Measurements from ENCODE around the gene GAGE12J.
A peak's percentile ranks its signal among the peaks of the same experiment; 100 is the strongest.
"Not testable (repeated sequence)": the region's sequence is repeated elsewhere in the genome, so short reads cannot be mapped to it uniquely, and the experiment has no call there.

GAGE12J gene

DNA sequence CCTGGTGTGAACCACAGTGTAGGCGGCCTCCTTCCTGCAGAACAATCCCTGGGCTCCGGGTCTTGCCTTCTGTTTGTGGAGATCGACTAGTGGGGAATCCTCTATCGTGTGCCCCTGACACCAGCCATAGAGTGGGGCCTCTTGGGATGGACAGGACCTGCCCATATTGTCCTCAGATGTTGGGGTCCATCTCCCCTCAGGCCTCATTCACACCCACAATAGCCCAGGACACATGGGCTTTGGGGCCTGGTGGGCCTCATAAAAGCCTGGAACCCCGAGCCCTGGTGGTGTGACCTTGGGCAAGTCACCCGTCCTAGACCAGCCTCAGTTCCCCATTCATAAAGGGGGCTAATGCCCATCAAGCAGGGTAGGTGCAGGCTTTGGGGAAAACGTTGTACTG, 31.6 kb upstream of the GAGE12J start:
- H3K36me3 Mint-ChIP-seq (ENCODE audit: low read depth), result no peaks in the 10 kb centered on the region
- no peak overlapping the region for H3K4me3 Mint-ChIP-seq
- H3K27me3 Mint-ChIP-seq (ENCODE audit: low read depth, poor library complexity), result peaks cover 7% of the 10 kb centered on the region
- no peak overlapping the region for H3K27ac Mint-ChIP-seq
- H3K4me1 Mint-ChIP-seq, result peaks cover 9% of the 10 kb centered on the region
- TF ChIP-seq, protein P1, sequence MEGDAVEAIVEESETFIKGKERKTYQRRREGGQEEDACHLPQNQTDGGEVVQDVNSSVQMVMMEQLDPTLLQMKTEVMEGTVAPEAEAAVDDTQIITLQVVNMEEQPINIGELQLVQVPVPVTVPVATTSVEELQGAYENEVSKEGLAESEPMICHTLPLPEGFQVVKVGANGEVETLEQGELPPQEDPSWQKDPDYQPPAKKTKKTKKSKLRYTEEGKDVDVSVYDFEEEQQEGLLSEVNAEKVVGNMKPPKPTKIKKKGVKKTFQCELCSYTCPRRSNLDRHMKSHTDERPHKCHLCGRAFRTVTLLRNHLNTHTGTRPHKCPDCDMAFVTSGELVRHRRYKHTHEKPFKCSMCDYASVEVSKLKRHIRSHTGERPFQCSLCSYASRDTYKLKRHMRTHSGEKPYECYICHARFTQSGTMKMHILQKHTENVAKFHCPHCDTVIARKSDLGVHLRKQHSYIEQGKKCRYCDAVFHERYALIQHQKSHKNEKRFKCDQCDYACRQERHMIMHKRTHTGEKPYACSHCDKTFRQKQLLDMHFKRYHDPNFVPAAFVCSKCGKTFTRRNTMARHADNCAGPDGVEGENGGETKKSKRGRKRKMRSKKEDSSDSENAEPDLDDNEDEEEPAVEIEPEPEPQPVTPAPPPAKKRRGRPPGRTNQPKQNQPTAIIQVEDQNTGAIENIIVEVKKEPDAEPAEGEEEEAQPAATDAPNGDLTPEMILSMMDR (IDR thresholded peaks at IDR 0.05), result no peak
- DNase-seq, result no peak
- H3K9me3 Mint-ChIP-seq, result peaks cover 52% of the 10 kb centered on the region

DNA sequence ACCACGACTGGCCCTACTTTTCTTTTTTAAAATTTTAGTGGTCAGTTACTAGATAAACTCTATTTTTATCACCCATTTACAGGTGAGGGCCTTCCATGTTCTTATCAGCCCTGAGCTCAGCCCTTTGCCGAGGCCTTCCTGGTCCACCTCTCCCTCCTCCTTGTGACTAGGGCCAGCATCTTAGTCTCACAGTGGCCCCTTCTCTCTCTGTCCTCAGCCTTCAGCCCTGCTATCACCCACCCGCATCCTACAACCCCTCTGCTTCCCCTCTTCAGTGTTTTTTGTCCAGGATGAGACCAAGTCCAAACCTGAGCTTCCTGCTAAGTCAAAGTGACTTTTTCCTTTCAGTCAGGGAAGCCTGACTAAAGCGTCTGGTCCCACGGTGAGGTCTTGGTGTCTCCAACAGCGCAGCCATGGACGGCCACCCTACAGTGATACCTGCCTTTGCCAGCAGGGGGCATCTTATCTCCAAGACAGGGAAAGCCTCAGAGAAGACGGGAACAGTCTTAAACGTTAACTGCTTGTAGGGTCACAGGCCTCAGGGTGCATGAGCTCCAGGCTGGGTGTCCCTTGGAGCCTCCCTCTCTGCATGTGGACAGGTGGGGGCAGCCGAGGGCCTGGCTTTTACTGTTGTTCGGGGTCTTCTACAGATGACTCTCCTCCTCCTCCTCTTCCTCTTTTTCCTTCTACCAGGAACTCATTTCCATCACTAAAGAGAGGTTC, 30.1 kb upstream of the GAGE12J start:
- no peak overlapping the region for H3K4me3 Mint-ChIP-seq
- H3K9me3 Mint-ChIP-seq, result peaks cover 67% of the 10 kb centered on the region
- TF ChIP-seq, protein P1 (IDR thresholded peaks at IDR 0.05), result peak; percentile 60
- H3K27me3 Mint-ChIP-seq (ENCODE audit: low read depth, poor library complexity), result peaks cover 7% of the 10 kb centered on the region
- no peak overlapping the region for H3K27ac Mint-ChIP-seq
- peak; percentile 75 for DNase-seq
- H3K36me3 Mint-ChIP-seq (ENCODE audit: low read depth), result peaks cover 3% of the 10 kb centered on the region
- H3K4me1 Mint-ChIP-seq, result peaks cover 9% of the 10 kb centered on the region

DNA sequence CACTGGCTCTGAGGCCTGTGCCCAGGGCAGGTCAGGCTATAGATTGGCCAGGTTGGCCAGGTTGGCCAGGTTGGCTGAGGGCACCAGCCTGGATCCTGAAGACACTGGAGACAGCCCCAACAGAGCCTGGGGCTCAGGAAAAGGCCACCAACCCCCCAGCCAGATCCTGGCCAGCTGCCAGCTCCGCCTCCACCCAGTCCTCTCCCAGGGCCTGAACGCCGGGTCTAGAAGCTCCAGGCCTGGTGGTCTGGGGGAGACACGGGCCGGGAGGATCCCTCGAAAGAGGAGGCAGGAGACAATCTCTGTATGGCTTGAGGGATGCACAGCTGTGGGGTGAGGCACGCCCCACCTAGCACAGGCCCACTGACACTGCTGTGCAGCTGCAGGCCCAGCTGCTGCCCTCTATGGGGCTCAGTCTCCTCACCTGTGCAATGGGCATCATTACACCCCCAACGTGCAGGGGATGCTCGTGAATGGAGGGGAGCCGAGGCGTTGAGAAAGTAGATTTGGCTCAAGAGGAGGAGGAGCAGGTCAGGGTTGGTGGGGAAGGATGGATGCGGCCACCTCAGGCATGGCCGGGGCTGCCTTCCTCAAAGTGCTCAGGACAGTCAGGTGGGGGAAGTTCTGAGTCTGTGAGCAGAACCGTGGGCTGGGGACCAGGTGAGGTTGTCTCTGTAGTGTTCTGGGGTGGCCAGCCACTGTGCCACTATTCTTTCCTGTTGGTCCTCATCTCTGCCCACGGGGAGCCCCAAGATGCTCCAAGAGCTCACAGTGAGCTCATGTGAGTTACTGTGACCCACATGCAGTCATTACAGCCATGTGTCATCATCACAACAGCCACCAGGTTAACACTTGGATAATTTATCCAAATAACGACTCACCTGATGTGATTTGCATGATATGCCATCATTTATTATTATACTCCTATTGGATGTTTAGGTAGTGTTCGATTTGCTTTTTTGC, 29.2 kb upstream of the GAGE12J start:
- H3K27ac Mint-ChIP-seq, result no peak overlapping the region
- peaks cover 7% of the 10 kb centered on the region for H3K27me3 Mint-ChIP-seq (ENCODE audit: low read depth, poor library complexity)
- no peak overlapping the region for H3K4me3 Mint-ChIP-seq
- TF ChIP-seq, protein P1 (IDR thresholded peaks at IDR 0.05), result no peak
- DNase-seq, result no peak
- H3K36me3 Mint-ChIP-seq (ENCODE audit: low read depth), result peaks cover 4% of the 10 kb centered on the region
- peaks cover 9% of the 10 kb centered on the region for H3K4me1 Mint-ChIP-seq
- H3K9me3 Mint-ChIP-seq, result peaks cover 66% of the 10 kb centered on the region

DNA sequence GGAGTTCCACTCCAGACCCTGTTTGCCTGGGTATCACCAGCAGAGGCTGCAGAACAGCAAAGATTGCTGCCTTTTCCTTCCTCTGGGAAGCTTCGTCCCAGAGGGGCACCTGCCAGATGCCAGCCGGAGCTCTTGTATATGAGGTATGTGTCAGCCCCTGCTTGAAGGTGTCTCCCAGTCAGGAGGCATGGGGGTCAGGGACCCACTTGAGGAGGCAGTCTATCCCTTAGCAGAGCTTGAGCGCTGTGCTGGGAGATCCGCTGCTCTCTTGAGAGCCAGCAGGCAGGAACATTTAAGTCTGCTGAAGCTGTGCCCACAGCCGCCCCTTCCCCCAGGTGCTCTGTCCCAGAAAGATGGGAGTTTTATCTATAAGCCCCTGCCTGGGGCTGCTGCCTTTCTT, 22.5 kb upstream of the GAGE12J start:
- peaks cover 65% of the 10 kb centered on the region for H3K9me3 Mint-ChIP-seq
- DNase-seq; H3K27me3 Mint-ChIP-seq (ENCODE audit: low read depth, poor library complexity); H3K27ac Mint-ChIP-seq; H3K36me3 Mint-ChIP-seq (ENCODE audit: low read depth); H3K4me1 Mint-ChIP-seq; H3K4me3 Mint-ChIP-seq: not testable (repeated sequence)

GRCh38 chrX:49300703-49301102, 21.1 kb upstream of the GAGE12J start:
- Mint-ChIP-seq H3K36me3 (ENCODE audit: low read depth) (peaks cover 9% of the 10 kb centered on the region), H3K9me3 (peaks cover 64% of the 10 kb centered on the region), H3K4me1 (no peaks in the 10 kb centered on the region), H3K27ac (no peak overlapping the region), H3K27me3 (ENCODE audit: low read depth, poor library complexity) (peaks cover 6% of the 10 kb centered on the region), H3K4me3 (no peak overlapping the region)
- TF ChIP-seq, protein P1 (IDR thresholded peaks at IDR 0.05), result no peak
- DNase-seq, result no peak

- peaks cover 6% of the 10 kb centered on the region for H3K27me3 Mint-ChIP-seq (ENCODE audit: low read depth, poor library complexity)
- DNase-seq, result no peak
- no peaks in the 10 kb centered on the region for H3K4me1 Mint-ChIP-seq
- no peak within 1 kb of the TSS for H3K4me3 Mint-ChIP-seq
- peaks cover 58% of the 10 kb centered on the region for H3K9me3 Mint-ChIP-seq
- H3K27ac Mint-ChIP-seq, result no peak within 1 kb of the TSS
- H3K36me3 Mint-ChIP-seq (ENCODE audit: low read depth), result peaks cover 3% of the 10 kb centered on the region
- TF ChIP-seq, protein P1 (IDR thresholded peaks at IDR 0.05), result no peak
Measured at GRCh38 chrX:49303346-49303745, 18.5 kb upstream of the GAGE12J start, which contains the start of gene GAGE10. Gene GAGE10 (plus strand): TSS chrX:49303646. CDS start chrX:49304860, 1,214 bp downstream.

- H3K27me3 Mint-ChIP-seq (ENCODE audit: low read depth, poor library complexity); H3K4me3 Mint-ChIP-seq; H3K27ac Mint-ChIP-seq; DNase-seq; H3K36me3 Mint-ChIP-seq (ENCODE audit: low read depth): not testable (repeated sequence)
- Mint-ChIP-seq H3K4me1 (peaks cover 22% of the 10 kb centered on the region), H3K9me3 (peaks cover 63% of the 10 kb centered on the region)
Measured at GRCh38 chrX:49307775-49308174, 14.1 kb upstream of the GAGE12J start.

Measured in nephron progenitor cell (in vitro differentiated cells).